H9 (cell line): Measurements from ENCODE around the gene ARHGEF38. TPM values are rescaled to one million over a fixed set of nuclear protein-coding genes. Genes with fewer than 3 reads are reported as not detected.

ENCODE experiments used
- DNase-seq: peaks from one replicate; pipeline ENCODE4 v3.0.0-alpha.2; 2017
- H2AFZ ChIP-seq: one replicate; pipeline ENCODE4 v1.6.1; 2013; ENCODE audit warnings: mild to moderate bottlenecking, low read length, control low read depth, moderate library complexity
- H2AK5ac ChIP-seq: 2 replicates; pipeline ENCODE4 v1.6.1; 2013; ENCODE audit warnings: low read length, control low read depth, mixed read lengths; ENCODE audit not compliant: insufficient read length
- H2BK120ac ChIP-seq: one replicate; pipeline ENCODE4 v1.6.1; 2013; ENCODE audit warnings: low read depth, mild to moderate bottlenecking, low read length, control low read depth, inconsistent platforms; ENCODE audit not compliant: poor library complexity, severe bottlenecking
- H2BK12ac ChIP-seq: 2 replicates; pipeline ENCODE4 v1.6.1; 2013; ENCODE audit warnings: low read length, control low read depth, mixed read lengths, low read depth; ENCODE audit not compliant: insufficient read length
- H2BK15ac ChIP-seq: 2 replicates; pipeline ENCODE4 v1.6.1; 2013; ENCODE audit warnings: low read depth, low read length, control low read depth
- H2BK20ac ChIP-seq: one replicate; pipeline ENCODE4 v1.6.1; 2013; ENCODE audit warnings: low read depth, mild to moderate bottlenecking, low read length, control low read depth, inconsistent platforms; ENCODE audit not compliant: poor library complexity, severe bottlenecking
- H2BK5ac ChIP-seq: 2 replicates; pipeline ENCODE4 v1.6.1; 2013; ENCODE audit warnings: low read length, control low read depth, mixed read lengths; ENCODE audit not compliant: insufficient read length
- H3K14ac ChIP-seq: 2 replicates; pipeline ENCODE4 v1.6.1; 2013; ENCODE audit warnings: low read length, control low read depth; ENCODE audit not compliant: insufficient read depth
- H3K18ac ChIP-seq: 2 replicates; pipeline ENCODE4 v1.6.1; 2013; ENCODE audit warnings: low read depth, mild to moderate bottlenecking, mixed read lengths, low read length, control low read depth; ENCODE audit not compliant: insufficient read length
- H3K23ac ChIP-seq: 2 replicates; pipeline ENCODE4 v1.6.1; 2013; ENCODE audit warnings: low read length, control low read depth, mixed read lengths, low read depth; ENCODE audit not compliant: insufficient read length
- H3K23me2 ChIP-seq: 2 replicates; pipeline ENCODE4 v1.6.1; 2013; ENCODE audit warnings: low read depth, mild to moderate bottlenecking, mixed read lengths, low read length, control low read depth; ENCODE audit not compliant: insufficient read length, poor library complexity, severe bottlenecking
- H3K27ac ChIP-seq: 2 replicates; pipeline ENCODE4 v1.5.1; 2013; ENCODE audit warnings: low read length, control low read depth, mixed read lengths, low read depth; ENCODE audit not compliant: insufficient read length
- H3K27me3 ChIP-seq: 2 replicates; pipeline ENCODE4 v1.6.1; 2013; ENCODE audit warnings: low read length, control low read depth, inconsistent platforms; ENCODE audit not compliant: insufficient read depth
- H3K4ac ChIP-seq: 2 replicates; pipeline ENCODE4 v1.6.1; 2013; ENCODE audit warnings: low read depth, mild to moderate bottlenecking, control low read depth, inconsistent platforms, low read length, moderate library complexity
- H3K4me1 ChIP-seq: 2 replicates; pipeline ENCODE4 v1.6.1; 2013; ENCODE audit warnings: low read length, control low read depth, inconsistent platforms; ENCODE audit not compliant: insufficient read depth
- H3K4me2 ChIP-seq: 2 replicates; pipeline ENCODE4 v1.6.1; 2013; ENCODE audit warnings: low read length, control low read depth, mixed read lengths; ENCODE audit not compliant: insufficient read length, insufficient read depth
- H3K56ac ChIP-seq: 2 replicates; pipeline ENCODE4 v1.6.1; 2013; ENCODE audit warnings: low read depth, mild to moderate bottlenecking, mixed read lengths, low read length, control low read depth; ENCODE audit not compliant: insufficient read length
- H3K79me1 ChIP-seq: 2 replicates; pipeline ENCODE4 v1.6.1; 2013; ENCODE audit warnings: low read depth, mild to moderate bottlenecking, moderate library complexity, low read length, control low read depth, inconsistent platforms; ENCODE audit not compliant: insufficient read depth, poor library complexity, severe bottlenecking
- H3K79me2 ChIP-seq: 2 replicates; pipeline ENCODE4 v1.6.1; 2013; ENCODE audit warnings: low read length, control low read depth, inconsistent platforms; ENCODE audit not compliant: insufficient read depth
- H3K9ac ChIP-seq: 2 replicates; pipeline ENCODE4 v1.6.1; 2013; ENCODE audit warnings: low read length, control low read depth, mixed read lengths; ENCODE audit not compliant: insufficient read length; ENCODE audit errors: extremely low read depth
- H3K9me3 ChIP-seq: one replicate; pipeline ENCODE4 v1.6.1; 2013; ENCODE audit warnings: low read depth, low read length, inconsistent platforms; ENCODE audit not compliant: control insufficient read depth
- H3T11ph ChIP-seq: one replicate; pipeline ENCODE4 v1.6.1; 2013; ENCODE audit warnings: mild to moderate bottlenecking, low read length, control low read depth, inconsistent platforms
- H4K20me1 ChIP-seq: one replicate; pipeline ENCODE4 v1.6.1; 2013; ENCODE audit not compliant: control insufficient read depth, insufficient read length, insufficient read depth
- H4K5ac ChIP-seq: 2 replicates; pipeline ENCODE4 v1.6.1; 2013; ENCODE audit warnings: low read depth, mild to moderate bottlenecking, mixed read lengths, low read length, control low read depth; ENCODE audit not compliant: insufficient read length
- H4K8ac ChIP-seq: replicated peaks from 2 replicates; pipeline ENCODE4 v1.6.1; 2013; ENCODE audit warnings: low read length, control low read depth, mixed read lengths, low read depth; ENCODE audit not compliant: insufficient read length
- H4K91ac ChIP-seq: 2 replicates; pipeline ENCODE4 v1.6.1; 2013; ENCODE audit warnings: low read depth, mild to moderate bottlenecking, moderate library complexity, mixed read lengths, low read length, control low read depth; ENCODE audit not compliant: insufficient read length
- H3K27ac Mint-ChIP-seq, 3 experiments: 2 replicates in 2 of 3; 3 replicates in 1 of 3; pipeline ENCODE4 v1.8.0; 2020 to 2021; ENCODE audit warnings: mixed read lengths in 3 of 3, mild to moderate bottlenecking in 1 of 3, moderate library complexity in 1 of 3
- H3K27me3 Mint-ChIP-seq: 2 replicates; pipeline ENCODE4 v1.8.0; 2021; ENCODE audit warnings: low read depth, mild to moderate bottlenecking, moderate library complexity, mixed read lengths
- H3K36me3 Mint-ChIP-seq, 3 experiments: 2 replicates in 2 of 3; 3 replicates in 1 of 3; pipeline ENCODE4 v1.8.0; 2020 to 2021; ENCODE audit warnings: low read depth in 3 of 3, mixed read lengths in 3 of 3; ENCODE audit not compliant: insufficient read depth in 1 of 3
- H3K4me1 Mint-ChIP-seq, 2 experiments: 2 replicates each; pipeline ENCODE4 v1.8.0; 2020; ENCODE audit warnings: mixed read lengths in 2 of 2
- H3K4me3 Mint-ChIP-seq, 2 experiments: 2 replicates in 1 of 2; 3 replicates in 1 of 2; pipeline ENCODE4 v1.8.0; 2020 to 2021; ENCODE audit warnings: mild to moderate bottlenecking in 2 of 2, mixed read lengths in 2 of 2, moderate library complexity in 1 of 2
- H3K9me3 Mint-ChIP-seq, 2 experiments: 2 replicates in 1 of 2; 3 replicates in 1 of 2; pipeline ENCODE4 v1.8.0; 2020; ENCODE audit warnings: mild to moderate bottlenecking in 2 of 2, mixed read lengths in 2 of 2, moderate library complexity in 1 of 2
- CTCF ChIP-seq: fragments of 200-600 bp; sonication (generic); conservative IDR thresholded peaks from 3 replicates; pipeline ENCODE4 v1.8.0; 2021; ENCODE audit warnings: antibody characterized with exemption, mild to moderate bottlenecking
- WGBS: extraction: QIAGEN DNeasy Blood & Tissue Kit; methylation state at CpG from one replicate; pipeline ENCODE4 v1.1.7; 2013; ENCODE audit warnings: missing lambda C conversion rate, low lambda C conversion rate, mixed read lengths; ENCODE audit not compliant: insufficient read length; ENCODE audit errors: extremely low coverage; 5-methylcytosine and 5-hydroxymethylcytosine counted together
- total RNA-seq: library from RNA; stranded (reverse); gene quantifications from 2 replicates; pipeline ENCODE4 v1.2.1, GENCODE V29; 2021

The ARHGEF38 gene
- total RNA-seq, 1 experiment from 2014 or later, result not detected

- no peak overlapping the region for H3K9ac ChIP-seq
- H3K79me2 ChIP-seq, result no peaks in the 10 kb centered on the region
- no peaks in the 10 kb centered on the region for H3K4me1 Mint-ChIP-seq
- H3K27me3 ChIP-seq, result no peaks in the 10 kb centered on the region; the same call in 1 of the 2 replicates
- peaks cover 83% of the 10 kb centered on the region for H3K27me3 Mint-ChIP-seq
- no peak overlapping the region for H3K4me3 Mint-ChIP-seq
- no peaks in the 10 kb centered on the region for H3K36me3 Mint-ChIP-seq
- H3K27ac ChIP-seq, result no peak overlapping the region
- H4K91ac ChIP-seq, result no peak overlapping the region
- H2BK5ac ChIP-seq, result no peak overlapping the region
- no peak overlapping the region for H3K14ac ChIP-seq
- no peak overlapping the region for H2AFZ ChIP-seq
- no peaks in the 10 kb centered on the region for H3K79me1 ChIP-seq
- H3K9me3 ChIP-seq, result no peaks in the 10 kb centered on the region
- DNase-seq, result no peak
- H2BK120ac ChIP-seq, result no peak overlapping the region
- H3K4ac ChIP-seq, result no peak overlapping the region
- no peaks in the 10 kb centered on the region for H4K20me1 ChIP-seq
- H3K4me1 ChIP-seq, result no peaks in the 10 kb centered on the region
- no peak overlapping the region for H2AK5ac ChIP-seq
- no peak overlapping the region for H3K56ac ChIP-seq
- H3K4me2 ChIP-seq, result no peak overlapping the region
- no peak overlapping the region for H3K18ac ChIP-seq
- H3K23me2 ChIP-seq, result no peaks in the 10 kb centered on the region
- H2BK12ac ChIP-seq, result no peak overlapping the region
- no peaks in the 10 kb centered on the region for H3K9me3 Mint-ChIP-seq
- no peak for TF ChIP-seq CTCF
- H3T11ph ChIP-seq, result no peak overlapping the region
- no peak overlapping the region for H4K8ac ChIP-seq
- WGBS, result no CpG with 5 or more reads among the region's 1 CpG
- H3K27ac Mint-ChIP-seq, result no peak overlapping the region
- no peak overlapping the region for H2BK15ac ChIP-seq
- no peak overlapping the region for H3K23ac ChIP-seq
- no peak overlapping the region for H2BK20ac ChIP-seq
- no peak overlapping the region for H4K5ac ChIP-seq
Measured at GRCh38 chr4:105568584-105568983, 16.2 kb downstream of the ARHGEF38 start.
